Omental fat pad (tissue), 4 donors: Measurements from ENCODE around the gene NFIL3. TPM values are rescaled to one million over a fixed set of nuclear protein-coding genes. Genes with fewer than 3 reads are reported as not detected.

Experiments
- ATAC-seq: fragments of 150-250 bp; one replicate; pipeline ENCODE4 v1.9.1; 2016; ENCODE audit warnings: mild to moderate bottlenecking, moderate library complexity; ENCODE audit not compliant: low FRiP score
- DNase-seq: peaks from one replicate; pipeline ENCODE4 v3.0.0-alpha.2; 2019; ENCODE audit warnings: low spot score
- total RNA-seq, 4 donors: library from RNA; depleted of rRNA; stranded (reverse); fragments of >200 nt; gene quantifications; one replicate each; pipeline ENCODE4 v1.1.0, GENCODE V29; 2016
- TF ChIP-seq, protein P1 (sequence below), 3 donors: fragments of 450-650 bp; IDR thresholded peaks; one replicate each; pipeline ENCODE4 v1.5.1; 2016 to 2017; ENCODE audit warnings: antibody characterized with exemption in 3 of 3, mild to moderate bottlenecking in 3 of 3, moderate library complexity in 2 of 3

Gene NFIL3
- total RNA-seq, 4 donors from 2014 or later = 51.9 to 247 (median 111) TPM

DNA sequence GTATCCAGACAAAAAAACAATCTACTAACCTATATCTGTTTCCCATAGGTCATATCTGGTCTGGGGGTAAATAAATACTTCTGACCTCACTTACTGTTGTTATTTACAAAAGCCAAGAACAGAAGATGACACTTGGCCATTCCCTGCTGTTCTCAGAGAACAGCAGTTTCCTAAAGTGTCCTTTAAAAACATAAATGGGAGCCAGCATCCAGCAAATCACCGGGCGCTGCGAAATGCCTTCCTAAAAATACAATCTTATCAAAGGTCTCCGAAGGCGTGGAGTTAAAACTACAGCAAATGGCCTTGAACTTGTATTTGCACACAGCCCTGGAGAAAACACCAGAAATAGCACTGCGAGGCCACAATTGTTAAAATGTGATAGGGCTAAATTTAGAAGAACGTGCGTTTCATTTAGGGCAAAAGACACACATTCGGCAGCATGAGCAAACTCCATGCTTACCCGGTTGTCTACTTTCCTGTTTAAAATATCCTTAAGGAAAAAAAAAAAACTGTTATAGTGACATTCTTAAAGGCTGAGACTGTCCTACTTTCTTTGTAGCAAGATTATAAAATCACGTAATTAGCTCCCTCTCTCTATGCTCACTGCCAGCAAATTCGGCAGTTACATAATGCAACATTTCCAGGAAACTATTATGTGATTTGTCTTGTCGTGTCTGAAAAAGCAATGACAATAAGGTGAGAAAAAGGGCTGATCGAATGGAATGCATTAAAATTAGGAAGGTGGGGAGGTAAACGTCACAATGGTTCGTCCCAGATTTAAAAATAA is 1.5 kb downstream of the NFIL3 start:
- no peak for DNase-seq
- ATAC-seq = no peak
- TF ChIP-seq, protein P1, sequence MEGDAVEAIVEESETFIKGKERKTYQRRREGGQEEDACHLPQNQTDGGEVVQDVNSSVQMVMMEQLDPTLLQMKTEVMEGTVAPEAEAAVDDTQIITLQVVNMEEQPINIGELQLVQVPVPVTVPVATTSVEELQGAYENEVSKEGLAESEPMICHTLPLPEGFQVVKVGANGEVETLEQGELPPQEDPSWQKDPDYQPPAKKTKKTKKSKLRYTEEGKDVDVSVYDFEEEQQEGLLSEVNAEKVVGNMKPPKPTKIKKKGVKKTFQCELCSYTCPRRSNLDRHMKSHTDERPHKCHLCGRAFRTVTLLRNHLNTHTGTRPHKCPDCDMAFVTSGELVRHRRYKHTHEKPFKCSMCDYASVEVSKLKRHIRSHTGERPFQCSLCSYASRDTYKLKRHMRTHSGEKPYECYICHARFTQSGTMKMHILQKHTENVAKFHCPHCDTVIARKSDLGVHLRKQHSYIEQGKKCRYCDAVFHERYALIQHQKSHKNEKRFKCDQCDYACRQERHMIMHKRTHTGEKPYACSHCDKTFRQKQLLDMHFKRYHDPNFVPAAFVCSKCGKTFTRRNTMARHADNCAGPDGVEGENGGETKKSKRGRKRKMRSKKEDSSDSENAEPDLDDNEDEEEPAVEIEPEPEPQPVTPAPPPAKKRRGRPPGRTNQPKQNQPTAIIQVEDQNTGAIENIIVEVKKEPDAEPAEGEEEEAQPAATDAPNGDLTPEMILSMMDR (IDR thresholded peaks at IDR 0.05) = no peak

- ATAC-seq (no peak), DNase-seq (no peak)
- TF ChIP-seq, protein P1 (IDR thresholded peaks at IDR 0.05) = no peak
These were observed 2.4 kb downstream of the NFIL3 start for GRCh38 chr9:91421128-91421765.

DNA sequence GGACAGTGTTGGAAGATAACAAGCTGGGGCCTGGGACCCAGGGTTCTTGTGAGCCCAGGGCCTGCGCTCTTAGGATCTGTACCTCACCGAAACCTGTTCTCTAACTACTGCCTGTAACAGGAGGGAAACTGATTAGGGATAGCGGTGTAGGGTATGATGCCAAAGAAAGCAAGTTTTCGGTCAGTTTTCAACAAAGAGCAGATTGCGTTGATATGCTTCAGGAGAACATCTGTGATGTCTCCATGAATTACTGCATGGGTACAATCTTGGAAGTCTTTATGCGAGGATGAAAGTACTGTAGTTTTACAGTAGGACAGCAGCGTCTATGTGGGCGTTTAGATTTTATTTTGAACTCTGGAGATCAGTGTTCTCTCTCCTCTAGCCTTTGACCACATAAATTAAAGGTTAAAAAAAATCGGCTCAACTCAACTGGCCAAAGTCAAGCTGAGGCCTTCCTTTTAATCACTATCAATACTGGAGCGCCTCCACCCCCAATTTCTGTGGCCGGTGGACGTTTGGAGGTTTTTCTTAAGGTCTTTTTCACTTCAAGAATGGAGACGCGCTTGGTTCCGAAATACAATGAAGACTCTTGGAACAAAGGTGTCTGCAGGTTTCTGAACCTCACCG is 3.0 kb downstream of the NFIL3 start:
- no peak for DNase-seq
- TF ChIP-seq, protein P1 (IDR thresholded peaks at IDR 0.05) = no peak
- no peak for ATAC-seq

GRCh38 chr9:91419222-91420191 is 4.1 kb downstream of the NFIL3 start:
- TF ChIP-seq, protein P1 (IDR thresholded peaks at IDR 0.05) = no peak
- DNase-seq (peak; percentile 56), ATAC-seq (peak; percentile 40)

DNA sequence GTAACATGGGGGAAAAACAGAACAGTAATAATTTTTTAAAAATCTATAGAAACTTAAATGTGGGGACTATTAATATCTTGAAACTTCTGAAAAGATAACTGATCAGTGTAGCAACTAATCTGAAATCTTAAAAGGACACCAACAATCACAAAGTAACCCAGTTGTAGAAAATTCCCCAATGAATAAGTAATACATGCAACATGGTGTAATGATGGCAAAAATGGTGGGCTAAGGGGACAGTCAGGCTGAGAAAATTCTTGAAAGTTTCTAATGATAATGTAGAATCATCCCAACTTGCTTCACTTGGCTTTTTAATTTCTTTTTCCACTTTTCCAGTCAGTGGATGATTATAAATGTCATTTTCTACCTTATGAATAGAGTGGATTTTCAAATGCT is 5.4 kb downstream of the NFIL3 start:
- DNase-seq (no peak), ATAC-seq (no peak)
- TF ChIP-seq, protein P1 (IDR thresholded peaks at IDR 0.05) = no peak

DNA sequence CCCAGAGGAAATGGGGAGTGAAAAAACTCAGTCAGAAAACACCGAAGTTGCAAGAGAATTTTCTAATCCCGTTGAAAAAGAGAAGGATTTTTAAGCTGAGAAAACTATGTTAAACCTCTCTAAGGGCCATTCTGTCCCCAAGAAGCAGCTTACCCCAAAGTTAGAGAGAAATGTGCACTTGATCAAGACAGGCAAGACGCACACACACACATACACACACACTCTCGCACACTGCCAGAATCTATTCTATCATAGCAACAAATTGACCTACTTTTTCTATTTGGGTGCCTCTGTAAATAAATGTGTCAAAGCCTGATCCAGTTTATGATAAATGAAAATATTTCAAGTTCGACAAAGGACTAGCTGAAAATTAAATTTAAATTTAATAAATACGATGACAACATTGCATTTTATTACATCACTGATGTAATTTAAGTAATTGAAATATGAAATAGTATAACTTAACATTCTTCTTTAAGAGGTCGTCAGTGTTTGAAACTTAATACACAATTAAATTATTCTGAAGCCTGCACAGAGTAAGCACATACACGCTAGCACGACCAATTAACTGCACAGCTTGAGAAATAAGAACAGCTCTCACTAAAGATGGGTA is 5.9 kb downstream of the NFIL3 start:
- ATAC-seq = no peak
- DNase-seq = no peak

More for the DNA sequence above, 5.9 kb downstream of the NFIL3 start:
- TF ChIP-seq, protein P1 (IDR thresholded peaks at IDR 0.05) = no peak
